ENCODE measurements around the gene CTIF.

CTIF gene

DNA sequence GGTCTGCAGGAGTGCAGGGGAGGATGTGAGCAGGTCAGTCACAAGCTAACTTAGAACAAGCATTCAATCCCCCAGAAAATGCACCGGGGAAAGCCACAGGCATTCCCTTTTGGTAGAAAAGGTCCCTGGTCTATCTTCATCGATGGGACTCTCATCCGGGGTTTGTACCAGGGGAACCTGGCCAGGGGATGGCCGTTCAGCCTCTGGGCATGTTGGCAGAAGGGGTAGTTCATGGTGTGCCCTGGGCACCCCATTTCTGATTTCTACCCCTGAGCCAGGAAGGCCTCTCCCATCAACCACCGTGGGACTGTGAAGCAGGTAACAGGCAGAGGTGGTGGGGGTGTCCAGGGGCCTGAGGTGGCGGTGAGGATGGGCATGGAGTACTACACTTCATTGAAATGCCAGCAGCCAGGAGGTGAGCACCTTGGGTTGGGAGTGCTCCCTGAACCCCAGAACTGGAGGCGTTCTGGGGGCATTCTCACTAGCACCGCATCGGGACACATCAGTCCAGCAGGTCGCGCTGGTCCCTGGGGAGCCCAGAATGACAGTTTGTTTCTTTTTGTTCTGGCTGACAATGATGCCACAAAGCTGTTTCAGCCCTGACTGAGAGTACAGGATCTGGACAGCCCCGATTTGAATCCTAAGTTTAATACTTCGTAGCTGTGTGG lies 239.6 kb downstream of the CTIF start:
- WGBS, 2 donors (ENCODE audit: extremely low coverage in 2 of 2, insufficient read length in 2 of 2, insufficient replicate concordance in 1 of 2), result no CpG with 5 or more reads among the region's 13 CpGs
- peak overlapping the region; percentile 36 for H3K18ac ChIP-seq (ENCODE audit: low read length)
- no peak overlapping the region for H2AK5ac ChIP-seq (ENCODE audit: low read depth, low read length)
- H4K91ac ChIP-seq (ENCODE audit: low read depth, low read length, poor library complexity), result no peak overlapping the region
- H2BK12ac ChIP-seq (ENCODE audit: low read length), result no peak overlapping the region
- no peak overlapping the region for H3K27ac ChIP-seq (replicated peaks; ENCODE audit: low read length)
- no peak for DNase-seq (ENCODE audit: low spot score)
- H3K79me1 ChIP-seq (ENCODE audit: low read depth, low read length), result peaks cover 2% of the 10 kb centered on the region
- H3K27me3 ChIP-seq (ENCODE audit: control insufficient read depth in 3 of 3, insufficient read depth in 3 of 3, low read depth in 1 of 3, low read length in 3 of 3), result no peaks in the 10 kb centered on the region
- H3K4me2 ChIP-seq (ENCODE audit: insufficient read depth, low read length, poor library complexity, severe bottlenecking), result no peak overlapping the region
- H3K9ac ChIP-seq (ENCODE audit: low read depth, low read length, poor library complexity), result no peak overlapping the region
- peaks cover 16 to 40% of the 10 kb centered on the region in 2 donors for H3K4me1 ChIP-seq (ENCODE audit: control insufficient read depth in 2 of 2, insufficient read depth in 1 of 2, low read depth in 1 of 2, low read length in 2 of 2)
- no peak overlapping the region for H3K14ac ChIP-seq (ENCODE audit: low read length)
- H3K23ac ChIP-seq (ENCODE audit: low read depth, low read length, poor library complexity), result no peak overlapping the region
- no peak overlapping the region for H2BK5ac ChIP-seq (ENCODE audit: low read length)
- H3K36me3 ChIP-seq (replicated peaks in 1 of 2; ENCODE audit: control insufficient read depth in 2 of 2, insufficient read depth in 2 of 2, low read length in 2 of 2), result no peaks in the 10 kb centered on the region
- H4K8ac ChIP-seq (ENCODE audit: low read depth, low read length), result no peak overlapping the region
- no peak overlapping the region for H2AFZ ChIP-seq (ENCODE audit: low read length)
- H3K9me3 ChIP-seq (replicated peaks in 1 of 2; ENCODE audit: control insufficient read depth in 2 of 2, insufficient read depth in 1 of 2, low read depth in 1 of 2, low read length in 2 of 2), result no peaks in the 10 kb centered on the region
- H2BK15ac ChIP-seq (ENCODE audit: low read length), result no peak overlapping the region
- no peak overlapping the region for H2BK120ac ChIP-seq (ENCODE audit: low read depth, low read length)
- no peak overlapping the region for H3K4me3 ChIP-seq (ENCODE audit: low read length in 2 of 2)
- no peak overlapping the region for H3K4ac ChIP-seq (ENCODE audit: low read length)

DNA sequence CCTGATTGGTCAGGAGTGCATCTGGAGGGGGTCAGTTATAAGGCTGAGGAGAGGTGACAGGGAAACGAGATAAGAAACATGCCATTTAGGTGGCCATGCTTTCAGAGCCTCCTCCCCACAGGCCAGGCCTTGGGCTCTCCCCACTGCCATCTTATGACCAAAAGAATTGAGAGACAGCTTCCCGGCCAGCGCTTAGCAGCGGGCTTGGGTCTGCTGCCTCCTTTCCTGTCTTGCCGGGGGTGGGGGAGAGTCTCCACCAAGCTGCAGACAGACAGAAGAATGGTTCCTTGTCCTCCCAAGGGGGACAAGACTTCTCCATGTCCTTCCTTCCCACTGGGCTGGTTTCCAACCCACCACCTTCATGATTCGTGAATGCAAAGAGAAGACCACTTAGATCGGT lies 240.6 kb downstream of the CTIF start:
- H2AFZ ChIP-seq (ENCODE audit: low read length), result no peak overlapping the region
- H3K9me3 ChIP-seq (replicated peaks in 1 of 2; ENCODE audit: control insufficient read depth in 2 of 2, insufficient read depth in 1 of 2, low read depth in 1 of 2, low read length in 2 of 2), result no peaks in the 10 kb centered on the region
- H4K91ac ChIP-seq (ENCODE audit: low read depth, low read length, poor library complexity), result no peak overlapping the region
- no peak overlapping the region for H2BK120ac ChIP-seq (ENCODE audit: low read depth, low read length)
- DNase-seq (ENCODE audit: low spot score), result no peak
- no peak overlapping the region for H3K14ac ChIP-seq (ENCODE audit: low read length)
- H2BK12ac ChIP-seq (ENCODE audit: low read length), result no peak overlapping the region
- no peak overlapping the region for H4K8ac ChIP-seq (ENCODE audit: low read depth, low read length)
- no peak overlapping the region for H3K23ac ChIP-seq (ENCODE audit: low read depth, low read length, poor library complexity)
- peak overlapping the region; percentile 63 for H3K18ac ChIP-seq (ENCODE audit: low read length)
- H3K9ac ChIP-seq (ENCODE audit: low read depth, low read length, poor library complexity), result no peak overlapping the region
- H3K4me2 ChIP-seq (ENCODE audit: insufficient read depth, low read length, poor library complexity, severe bottlenecking), result no peak overlapping the region
- H2AK5ac ChIP-seq (ENCODE audit: low read depth, low read length), result peak overlapping the region; percentile 3
- H3K4ac ChIP-seq (ENCODE audit: low read length), result no peak overlapping the region
- peaks cover 16 to 40% of the 10 kb centered on the region in 2 donors for H3K4me1 ChIP-seq (ENCODE audit: control insufficient read depth in 2 of 2, insufficient read depth in 1 of 2, low read depth in 1 of 2, low read length in 2 of 2)
- peaks cover 2% of the 10 kb centered on the region for H3K79me1 ChIP-seq (ENCODE audit: low read depth, low read length)
- no peaks in the 10 kb centered on the region for H3K36me3 ChIP-seq (replicated peaks in 1 of 2; ENCODE audit: control insufficient read depth in 2 of 2, insufficient read depth in 2 of 2, low read length in 2 of 2)
- no peak overlapping the region for H3K27ac ChIP-seq (replicated peaks; ENCODE audit: low read length)
- no peaks in the 10 kb centered on the region for H3K27me3 ChIP-seq (ENCODE audit: control insufficient read depth in 3 of 3, insufficient read depth in 3 of 3, low read depth in 1 of 3, low read length in 3 of 3)
- no peak overlapping the region for H2BK5ac ChIP-seq (ENCODE audit: low read length)
- no peak overlapping the region for H2BK15ac ChIP-seq (ENCODE audit: low read length)
- no CpG with 5 or more reads among the region's 7 CpGs for WGBS, 2 donors (ENCODE audit: extremely low coverage in 2 of 2, insufficient read length in 2 of 2, insufficient replicate concordance in 1 of 2)
- H3K4me3 ChIP-seq (ENCODE audit: low read length in 2 of 2), result no peak overlapping the region

DNA sequence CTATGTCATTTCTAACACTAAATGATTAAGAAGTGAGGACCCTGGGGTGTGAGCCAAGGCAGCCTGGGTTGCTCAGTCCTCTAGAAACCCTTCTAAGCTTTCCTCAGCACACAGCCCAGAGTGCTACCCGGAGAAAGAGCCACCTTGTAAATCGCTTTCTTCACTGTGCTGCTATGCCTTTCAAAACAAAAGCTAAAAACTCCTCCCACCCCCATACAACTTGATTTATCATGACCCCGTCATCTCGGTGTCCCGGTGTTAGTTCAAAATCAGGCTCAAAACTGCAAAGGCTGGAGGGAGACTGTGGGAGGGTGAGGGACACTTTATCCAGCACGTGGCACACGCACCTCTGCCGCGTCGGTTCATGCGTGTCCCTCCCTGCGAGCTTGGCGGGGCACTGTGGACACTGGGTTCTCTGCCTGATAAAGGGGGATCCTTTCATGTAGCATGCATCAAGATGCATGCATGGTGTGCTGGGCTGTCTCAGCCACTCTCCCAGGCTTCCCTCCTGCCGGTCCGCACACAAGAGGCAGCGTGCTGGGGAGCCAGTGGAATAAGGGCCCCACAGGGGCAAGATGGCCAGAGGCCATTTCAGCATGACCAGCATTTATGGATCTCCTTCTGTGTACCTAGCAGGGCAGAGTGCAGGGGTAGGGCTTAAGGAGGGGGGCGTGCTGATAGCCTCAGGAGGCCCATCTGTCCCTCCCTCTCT lies 241.5 kb downstream of the CTIF start:
- H2BK15ac ChIP-seq (ENCODE audit: low read length), result no peak overlapping the region
- no peak overlapping the region for H2BK12ac ChIP-seq (ENCODE audit: low read length)
- no peaks in the 10 kb centered on the region for H3K27me3 ChIP-seq (ENCODE audit: control insufficient read depth in 3 of 3, insufficient read depth in 3 of 3, low read depth in 1 of 3, low read length in 3 of 3)
- no peak overlapping the region for H2BK5ac ChIP-seq (ENCODE audit: low read length)
- no peak overlapping the region for H3K4me3 ChIP-seq (ENCODE audit: low read length in 2 of 2)
- H3K79me1 ChIP-seq (ENCODE audit: low read depth, low read length), result peaks cover 2% of the 10 kb centered on the region
- H3K18ac ChIP-seq (ENCODE audit: low read length), result peak overlapping the region; percentile 76
- peak overlapping the region; percentile 60 for H3K14ac ChIP-seq (ENCODE audit: low read length)
- DNase-seq (ENCODE audit: low spot score), result no peak
- H3K27ac ChIP-seq (replicated peaks; ENCODE audit: low read length), result no peak overlapping the region
- H3K9me3 ChIP-seq (replicated peaks in 1 of 2; ENCODE audit: control insufficient read depth in 2 of 2, insufficient read depth in 1 of 2, low read depth in 1 of 2, low read length in 2 of 2), result no peaks in the 10 kb centered on the region
- peak overlapping the region; percentile 57 for H3K9ac ChIP-seq (ENCODE audit: low read depth, low read length, poor library complexity)
- H3K4ac ChIP-seq (ENCODE audit: low read length), result no peak overlapping the region
- H2AK5ac ChIP-seq (ENCODE audit: low read depth, low read length), result peak overlapping the region; percentile 81
- no CpG with 5 or more reads among the region's 17 CpGs for WGBS, 2 donors (ENCODE audit: extremely low coverage in 2 of 2, insufficient read length in 2 of 2, insufficient replicate concordance in 1 of 2)
- H3K4me2 ChIP-seq (ENCODE audit: insufficient read depth, low read length, poor library complexity, severe bottlenecking), result no peak overlapping the region
- H4K91ac ChIP-seq (ENCODE audit: low read depth, low read length, poor library complexity), result no peak overlapping the region
- H3K4me1 ChIP-seq (ENCODE audit: control insufficient read depth in 2 of 2, insufficient read depth in 1 of 2, low read depth in 1 of 2, low read length in 2 of 2), result peaks cover 16 to 40% of the 10 kb centered on the region in 2 donors
- H3K23ac ChIP-seq (ENCODE audit: low read depth, low read length, poor library complexity), result peak overlapping the region; percentile 20
- H2AFZ ChIP-seq (ENCODE audit: low read length), result peak overlapping the region; percentile 91
- H4K8ac ChIP-seq (ENCODE audit: low read depth, low read length), result no peak overlapping the region
- H3K36me3 ChIP-seq (replicated peaks in 1 of 2; ENCODE audit: control insufficient read depth in 2 of 2, insufficient read depth in 2 of 2, low read length in 2 of 2), result no peaks in the 10 kb centered on the region
- no peak overlapping the region for H2BK120ac ChIP-seq (ENCODE audit: low read depth, low read length)

DNA sequence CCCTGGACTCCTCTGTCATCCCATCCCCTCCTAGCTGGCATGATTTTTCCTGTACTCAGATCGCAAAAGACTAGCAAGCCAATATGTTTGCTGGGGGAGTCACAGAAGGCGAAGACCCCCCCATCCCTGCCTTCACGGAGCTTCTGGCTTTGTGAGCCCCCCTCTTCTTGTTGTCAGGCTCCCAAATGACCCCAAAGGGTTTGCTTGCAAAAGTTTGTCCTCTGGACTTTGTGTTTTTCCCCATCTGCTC lies 242.0 kb downstream of the CTIF start:
- Histone ChIP-seq H3K4me1 (ENCODE audit: control insufficient read depth in 2 of 2, insufficient read depth in 1 of 2, low read depth in 1 of 2, low read length in 2 of 2) (peaks cover 16 to 40% of the 10 kb centered on the region in 2 donors), H3K36me3 (replicated peaks in 1 of 2; ENCODE audit: control insufficient read depth in 2 of 2, insufficient read depth in 2 of 2, low read length in 2 of 2) (no peaks in the 10 kb centered on the region), H3K18ac (ENCODE audit: low read length) (no peak overlapping the region), H2BK12ac (ENCODE audit: low read length) (no peak overlapping the region), H2BK5ac (ENCODE audit: low read length) (no peak overlapping the region), H3K14ac (ENCODE audit: low read length) (peak overlapping the region; percentile 60), H4K8ac (ENCODE audit: low read depth, low read length) (no peak overlapping the region), H2BK15ac (ENCODE audit: low read length) (no peak overlapping the region), H2AK5ac (ENCODE audit: low read depth, low read length) (peak overlapping the region; percentile 81), H3K79me1 (ENCODE audit: low read depth, low read length) (peaks cover 2% of the 10 kb centered on the region), H3K4me3 (ENCODE audit: low read length in 2 of 2) (peak overlapping the region in 1 of 2 donors; percentile 40), H3K9ac (ENCODE audit: low read depth, low read length, poor library complexity) (no peak overlapping the region), H2BK120ac (ENCODE audit: low read depth, low read length) (no peak overlapping the region), H3K27ac (replicated peaks; ENCODE audit: low read length) (no peak overlapping the region), H3K4ac (ENCODE audit: low read length) (no peak overlapping the region), H3K9me3 (replicated peaks in 1 of 2; ENCODE audit: control insufficient read depth in 2 of 2, insufficient read depth in 1 of 2, low read depth in 1 of 2, low read length in 2 of 2) (no peaks in the 10 kb centered on the region), H3K4me2 (ENCODE audit: insufficient read depth, low read length, poor library complexity, severe bottlenecking) (no peak overlapping the region), H3K23ac (ENCODE audit: low read depth, low read length, poor library complexity) (no peak overlapping the region), H3K27me3 (ENCODE audit: control insufficient read depth in 3 of 3, insufficient read depth in 3 of 3, low read depth in 1 of 3, low read length in 3 of 3) (no peaks in the 10 kb centered on the region), H2AFZ (ENCODE audit: low read length) (peak overlapping the region; percentile 91), H4K91ac (ENCODE audit: low read depth, low read length, poor library complexity) (no peak overlapping the region)
- no CpG with 5 or more reads among the region's 3 CpGs for WGBS, 2 donors (ENCODE audit: extremely low coverage in 2 of 2, insufficient read length in 2 of 2, insufficient replicate concordance in 1 of 2)
- DNase-seq (ENCODE audit: low spot score), result no peak
